K562 (cell line): Measurements from ENCODE around the gene VPREB3. TPM values are rescaled to one million over a fixed set of nuclear protein-coding genes. Genes with fewer than 3 reads are reported as not detected.

Source experiments
- ATAC-seq: fragments of 200-7000 bp; cut with Tn5 transposase; 3 replicates; pipeline ENCODE4 v1.9.1; 2020; ENCODE audit warnings: moderate library complexity
- BruUV-seq: library from RNA; stranded (reverse); fragments of 400-500 nt; replicated peaks from 2 replicates; lab custom pipeline; 2021; lab: Mats Ljungman, UMichigan
- CTCF ChIA-PET: fragments of 300-600 bp; formaldehyde crosslinking; extraction: SDS; loops from one replicate; lab custom pipeline; 2021; ENCODE audit warnings: low intra/inter-chr PET ratio; lab: Yijun Ruan, JAX
- POLR2A ChIA-PET: fragments of 300-600, 350-650 bp; sonication (Branson Sonifier 250); formaldehyde crosslinking; extraction: SDS; loops from one replicate; lab custom pipeline; 2021; ENCODE audit warnings: antibody characterized with exemption, inconsistent platforms; lab: Yijun Ruan, JAX
- DNase-seq, 4 experiments: peaks; one replicate each; pipeline versions ENCODE4 v3.0.0 to v3.0.0-alpha.2; 2011 to 2018; ENCODE audit warnings: low spot score in 3 of 4, mixed read lengths in 3 of 4; ENCODE audit errors: extremely low read depth in 1 of 4
- FAIRE-seq: peaks from 2 replicates; lab custom pipeline; 2011; peaks lifted over from hg19 to GRCh38; lab: Jason Lieb, UNC
- H2AFZ ChIP-seq: 2 replicates; pipeline ENCODE4 v1.6.0; 2011; ENCODE audit warnings: low read depth, low read length, control low read depth, inconsistent platforms
- H3K27ac ChIP-seq: fragments of 200-600 bp; 3 replicates; pipeline ENCODE4 v1.8.0; 2011; ENCODE audit warnings: low read depth, mild to moderate bottlenecking, control low read depth, inconsistent platforms, low read length, moderate library complexity, mixed read lengths; ENCODE audit errors: extremely low read depth
- H3K27me3 ChIP-seq, 2 experiments: fragments of 300-600 bp in 1 of 2; 2 replicates in 1 of 2; 3 replicates in 1 of 2; pipeline versions ENCODE4 v1.6.0 to v1.8.0; 2011; ENCODE audit warnings: inconsistent platforms in 2 of 2, low read length in 2 of 2, mild to moderate bottlenecking in 1 of 2, mixed read lengths in 1 of 2, moderate library complexity in 1 of 2; ENCODE audit not compliant: control insufficient read depth in 2 of 2, insufficient read depth in 2 of 2
- H3K36me3 ChIP-seq: fragments of 300-600 bp; 3 replicates; pipeline ENCODE4 v1.8.0; 2011; ENCODE audit warnings: mild to moderate bottlenecking, low read length, inconsistent platforms; ENCODE audit not compliant: control insufficient read depth, insufficient read depth
- H3K4me1 ChIP-seq, 2 experiments: fragments of 200-600 bp in 1 of 2; replicated peaks in 1 of 2; 2 replicates in 1 of 2; 3 replicates in 1 of 2; pipeline versions ENCODE4 v1.5.1 to v1.8.0; 2011; ENCODE audit warnings: inconsistent platforms in 2 of 2, low read length in 2 of 2, mild to moderate bottlenecking in 1 of 2, mixed read lengths in 1 of 2, moderate library complexity in 1 of 2; ENCODE audit not compliant: control insufficient read depth in 2 of 2, insufficient read depth in 2 of 2
- H3K4me2 ChIP-seq: 2 replicates; pipeline ENCODE4 v1.6.1; 2011; ENCODE audit warnings: low read length, control low read depth, inconsistent platforms, mixed read lengths; ENCODE audit not compliant: insufficient read depth
- H3K4me3 ChIP-seq: fragments of 200-600 bp; sonication (generic), shearing (Covaris generic); 2 replicates; pipeline ENCODE4 v1.5.1; 2016; ENCODE audit warnings: control low read depth, inconsistent platforms
- H3K79me2 ChIP-seq: fragments of 200-600 bp; 3 replicates; pipeline ENCODE4 v1.8.0; 2011; ENCODE audit warnings: low read length, inconsistent platforms; ENCODE audit not compliant: control insufficient read depth, insufficient read depth
- H3K9ac ChIP-seq, 2 experiments: 2 replicates each; pipeline versions ENCODE4 v1.6.0 to v1.6.1; 2011; ENCODE audit warnings: low read depth in 2 of 2, low read length in 2 of 2, control low read depth in 1 of 2, inconsistent platforms in 1 of 2, mild to moderate bottlenecking in 1 of 2, mixed read lengths in 1 of 2; ENCODE audit not compliant: insufficient read depth in 1 of 2
- H3K9me1 ChIP-seq: one replicate; pipeline ENCODE4 v1.6.0; 2011; ENCODE audit warnings: inconsistent platforms, mild to moderate bottlenecking, low read length, moderate library complexity; ENCODE audit not compliant: control insufficient read depth, insufficient read depth
- H3K9me3 ChIP-seq: replicated peaks from 2 replicates; pipeline ENCODE4 v1.5.1; 2011; ENCODE audit warnings: low read depth, low read length, inconsistent platforms; ENCODE audit not compliant: control insufficient read depth, insufficient read depth
- H4K20me1 ChIP-seq: replicated peaks from 2 replicates; pipeline ENCODE4 v1.6.1; 2011; ENCODE audit warnings: low read length, inconsistent platforms, mixed read lengths; ENCODE audit not compliant: control insufficient read depth, insufficient read depth
- ARID1B ChIP-seq: fragments of 450-650 bp; IDR thresholded peaks from 2 replicates; pipeline ENCODE4 v1.6.1; 2016; ENCODE audit warnings: antibody characterized with exemption, mild to moderate bottlenecking, inconsistent platforms
- BRCA1 ChIP-seq, 2 experiments: fragments of 450-650 bp in 1 of 2; sonication (generic) in 1 of 2; formaldehyde crosslinking in 1 of 2; IDR thresholded peaks; 2 replicates each; pipeline versions ENCODE4 v1.5.0 to v1.6.1; 2017 to 2020; ENCODE audit warnings: mild to moderate bottlenecking in 1 of 2, missing genetic modification reagents in 1 of 2
- CEBPZ ChIP-seq: fragments of 150-350 bp; IDR thresholded peaks from 2 replicates; pipeline ENCODE4 v1.6.1; 2014; ENCODE audit warnings: low read depth, mild to moderate bottlenecking, low read length, borderline replicate concordance
- CSDE1 ChIP-seq, 2 experiments: fragments of 450-650 bp; IDR thresholded peaks; 2 replicates each; pipeline ENCODE4 v1.6.1; 2016; ENCODE audit warnings: mild to moderate bottlenecking in 1 of 2
- DNMT1 ChIP-seq: fragments of 450-650 bp; IDR thresholded peaks from 2 replicates; pipeline ENCODE4 v1.6.1; 2016; ENCODE audit warnings: antibody characterized with exemption, mild to moderate bottlenecking
- ELK1 ChIP-seq: sonication (generic); formaldehyde crosslinking; IDR thresholded peaks from 2 replicates; pipeline ENCODE4 v1.8.1; 2022; ENCODE audit warnings: missing genetic modification reagents
- ESRRB ChIP-seq: fragments of 250-450 bp; sonication (Bioruptor Pico); IDR thresholded peaks from 2 replicates; pipeline ENCODE4 v1.5.0; 2020; ENCODE audit warnings: mild to moderate bottlenecking, moderate library complexity, borderline replicate concordance
- NR1H2 ChIP-seq: sonication (generic); formaldehyde crosslinking; IDR thresholded peaks from 2 replicates; pipeline ENCODE4 v1.4.0; 2020; ENCODE audit warnings: mild to moderate bottlenecking, missing genetic modification reagents
- POU5F1 ChIP-seq: fragments of 150-350 bp; IDR thresholded peaks from 2 replicates; pipeline ENCODE4 v1.6.1; 2014; ENCODE audit warnings: borderline replicate concordance, low read length, low read depth, mild to moderate bottlenecking; ENCODE audit not compliant: partially characterized antibody
- SAFB2 ChIP-seq: fragments of 200-400 bp; formaldehyde crosslinking; IDR thresholded peaks from 2 replicates; pipeline ENCODE4 v1.6.1; 2018; ENCODE audit warnings: borderline replicate concordance, low read length, low read depth, moderate library complexity; ENCODE audit not compliant: severe bottlenecking
- SAP30 ChIP-seq: fragments of 200-600 bp; sonication (generic); IDR thresholded peaks from 2 replicates; pipeline ENCODE4 v1.6.1; 2012; ENCODE audit warnings: borderline replicate concordance, low read depth, mild to moderate bottlenecking, moderate library complexity, low read length, control low read depth, inconsistent platforms; ENCODE audit not compliant: insufficient read depth, poor library complexity, severe bottlenecking
- SRSF7 ChIP-seq: fragments of 200-400 bp; formaldehyde crosslinking; optimal IDR thresholded peaks from 2 replicates; pipeline ENCODE3; 2017; ENCODE audit warnings: mild to moderate bottlenecking, low read depth, low read length
- XRCC5 ChIP-seq: fragments of 200-400 bp; formaldehyde crosslinking; IDR thresholded peaks from 2 replicates; pipeline ENCODE4 v1.6.1; 2017; ENCODE audit warnings: low read depth, mild to moderate bottlenecking, low read length
- YBX1 ChIP-seq: fragments of 450-650 bp; IDR thresholded peaks from 2 replicates; pipeline ENCODE4 v1.7.1; 2016; ENCODE audit warnings: mild to moderate bottlenecking
- ZNF239 ChIP-seq: fragments of 250-450 bp; sonication (Bioruptor Pico); IDR thresholded peaks from 2 replicates; pipeline ENCODE4 v1.4.0; 2020; ENCODE audit warnings: mild to moderate bottlenecking
- ZSCAN29 ChIP-seq: fragments of 450-650 bp; IDR thresholded peaks from 2 replicates; pipeline ENCODE4 v1.6.1; 2017
- WGBS: fragments of 100-300 bp; shearing (Covaris generic); methylation state at CpG from one replicate; pipeline ENCODE4 v1.1.6; 2016; ENCODE audit warnings: low coverage, mixed read lengths; ENCODE audit not compliant: insufficient coverage; ENCODE audit errors: missing lambda C conversion rate; 5-methylcytosine and 5-hydroxymethylcytosine counted together
- in situ Hi-C: fragments of 300-500 bp; cut with MboI; formaldehyde crosslinking; loops from 4 replicates; pipeline ENCODE4 v1.15.0; 2018; ENCODE audit warnings: inconsistent platforms, mixed read lengths
- intact Hi-C: fragments of 100-400 bp; cut with micrococcal nuclease; formaldehyde crosslinking; loops from 2 replicates; pipeline ENCODE4 v1.14.2; 2022
- polyA plus RNA-seq, 8 experiments: library from polyadenylated mRNA; depleted of rRNA in 4 of 8; stranded (reverse) in 5 of 8; unstranded in 3 of 8; fragments of >200 nt; fragmentation: Nextera tagmentation in 2 of 8; fragmentation: Illumina TruSeq in 1 of 8; extraction: Ambion mirVana in 2 of 8; extraction: Trizol in 1 of 8; gene quantifications; 2 replicates each; pipeline versions ENCODE4 v1.2.1 to v1.2.3, GENCODE V29; 2011 to 2014; ENCODE audit warnings: inconsistent platforms in 1 of 8, missing spikeins in 1 of 8
- total RNA-seq, 7 experiments: library from RNA; depleted of rRNA in 6 of 7; stranded (reverse); fragments of >200 nt in 6 of 7; fragmentation: Illumina TruSeq in 2 of 7; extraction: Trizol in 2 of 7; gene quantifications; 2 replicates each; pipeline versions ENCODE4 v1.2.1 to v1.2.3, GENCODE V29; 2011 to 2021; ENCODE audit warnings: low replicate concordance in 1 of 7
- TF ChIP-seq, protein P1 (sequence below): fragments of 450-650 bp; formaldehyde crosslinking; IDR thresholded peaks from 2 replicates; pipeline ENCODE4 v1.4.0; 2022; ENCODE audit warnings: mild to moderate bottlenecking, moderate library complexity

Gene VPREB3
- total and polyA plus RNA-seq, 9 of the 15 experiments (the other 6 are each of a cell fraction or from before 2014, with no cell fraction given), result 0.14 to 0.71 (median 0.20) TPM; not detected in 6

GRCh38 chr22:23712256-23712655, 42.0 kb downstream of the VPREB3 start:
- no peak for FAIRE-seq
- in situ Hi-C loops, result no loop called here
- Histone ChIP-seq H3K36me3 (peaks cover 70% of the 10 kb centered on the region; the same call in 1 of the 3 replicates), H3K4me1 (peaks cover 3 to 20% of the 10 kb centered on the region in 2 experiments; a peak in 4 of 5 replicates), H3K79me2 (peaks cover 19% of the 10 kb centered on the region), H3K9me3 (no peaks in the 10 kb centered on the region), H4K20me1 (no peaks in the 10 kb centered on the region), H3K9me1 (no peaks in the 10 kb centered on the region), H3K4me3 (no peak overlapping the region), H2AFZ (no peak overlapping the region), H3K27me3 (no peaks in the 10 kb centered on the region), H3K27ac (no peak overlapping the region), H3K9ac (no peak overlapping the region), H3K4me2 (no peak overlapping the region)
- CTCF ChIA-PET, result interaction anchor here (0.6 kb wide), 1 partner anchor 354 kb away, joined by 3 read pairs; no protein-coding TSS in a partner anchor
- no peak for DNase-seq
- no TSS peak for BruUV-seq
- intact Hi-C loops, result no loop called here
- POLR2A ChIA-PET, result no interaction called here
- WGBS, result 89% methylated on average over 9 of the region's 12 CpGs
- no peak for ATAC-seq
- no peak for TF ChIP-seq YBX1
- TF ChIP-seq SRSF7, result no peak
- TF ChIP-seq ARID1B, result no peak
- TF ChIP-seq POU5F1, result no peak
- no peak for TF ChIP-seq NR1H2 (CRISPR knock-in tag)
- no peak for TF ChIP-seq ZNF239 (CRISPR knock-in tag)
- no peak for TF ChIP-seq XRCC5
- TF ChIP-seq CSDE1 (IDR thresholded peaks at IDR 0.05), result no peak
- no peak for TF ChIP-seq ESRRB (CRISPR knock-in tag)
- TF ChIP-seq, protein P1, sequence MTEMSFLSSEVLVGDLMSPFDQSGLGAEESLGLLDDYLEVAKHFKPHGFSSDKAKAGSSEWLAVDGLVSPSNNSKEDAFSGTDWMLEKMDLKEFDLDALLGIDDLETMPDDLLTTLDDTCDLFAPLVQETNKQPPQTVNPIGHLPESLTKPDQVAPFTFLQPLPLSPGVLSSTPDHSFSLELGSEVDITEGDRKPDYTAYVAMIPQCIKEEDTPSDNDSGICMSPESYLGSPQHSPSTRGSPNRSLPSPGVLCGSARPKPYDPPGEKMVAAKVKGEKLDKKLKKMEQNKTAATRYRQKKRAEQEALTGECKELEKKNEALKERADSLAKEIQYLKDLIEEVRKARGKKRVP (CRISPR knock-in tag), result no peak
- TF ChIP-seq SAP30, result no peak
- no peak for TF ChIP-seq ELK1 (CRISPR knock-in tag)
- no peak for TF ChIP-seq CEBPZ
- no peak for TF ChIP-seq DNMT1
- TF ChIP-seq BRCA1 (IDR thresholded peaks at IDR 0.05), result no peak
- TF ChIP-seq BRCA1 (CRISPR knock-in tag; IDR thresholded peaks at IDR 0.05), result no peak
- TF ChIP-seq ZSCAN29, result no peak
- no peak for TF ChIP-seq SAFB2
